GM10847 (cell line): ENCODE results near the gene CYTH4.

Experiments
- POLR2A ChIP-seq: IDR thresholded peaks from 2 replicates; pipeline ENCODE4 v1.6.1; 2011; ENCODE audit not compliant: insufficient read length; ENCODE audit errors: extremely low read depth

The CYTH4 gene

DNA sequence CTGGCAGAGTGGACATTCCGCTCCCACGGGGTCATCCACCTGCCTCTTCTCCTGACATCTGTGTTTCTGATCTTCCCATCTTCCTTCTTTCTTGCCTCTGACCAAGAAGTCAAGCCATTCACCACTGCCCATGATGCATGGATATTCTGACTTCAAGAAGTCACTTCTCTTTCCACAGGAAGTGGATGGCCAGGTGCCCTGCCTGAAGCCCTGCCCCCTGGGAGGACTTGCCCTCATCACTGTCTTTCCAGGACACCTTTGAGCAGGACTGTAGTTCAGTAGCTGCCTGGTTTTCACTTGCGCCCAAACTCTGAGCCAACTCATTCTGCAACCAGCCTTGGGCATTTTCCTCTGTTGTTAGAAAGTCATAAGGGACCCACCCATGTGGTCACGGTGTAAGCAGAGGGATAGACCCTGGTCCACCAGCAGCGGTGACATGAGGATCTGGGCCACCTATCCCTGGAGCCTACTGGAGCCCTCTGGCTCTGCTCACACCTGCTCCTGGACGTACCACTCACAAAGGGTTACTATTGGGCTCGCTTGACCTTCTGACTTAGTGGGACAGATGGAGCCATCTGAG, 6.9 kb downstream of the CYTH4 start:
- TF ChIP-seq POLR2A = no peak

DNA sequence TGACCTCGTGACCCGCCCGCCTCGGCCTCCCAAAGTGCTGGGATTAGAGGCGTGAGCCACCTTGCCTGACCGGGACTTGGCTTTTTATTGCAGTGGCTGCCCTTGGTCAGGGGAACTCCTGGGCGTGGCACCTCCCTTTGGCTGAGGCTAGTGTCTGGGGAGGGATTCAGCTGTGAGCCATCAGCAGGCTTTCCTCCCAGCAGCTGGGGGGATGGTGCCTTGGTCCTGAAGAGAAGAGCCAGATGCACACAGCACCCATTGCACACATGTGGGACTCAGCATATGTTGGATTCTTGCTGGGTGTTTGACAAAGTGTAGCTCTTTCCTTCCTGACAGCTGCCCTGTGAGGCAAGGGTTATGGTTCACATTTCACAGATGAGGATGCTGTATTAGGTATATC, 8.4 kb downstream of the CYTH4 start:
- no peak for TF ChIP-seq POLR2A

DNA sequence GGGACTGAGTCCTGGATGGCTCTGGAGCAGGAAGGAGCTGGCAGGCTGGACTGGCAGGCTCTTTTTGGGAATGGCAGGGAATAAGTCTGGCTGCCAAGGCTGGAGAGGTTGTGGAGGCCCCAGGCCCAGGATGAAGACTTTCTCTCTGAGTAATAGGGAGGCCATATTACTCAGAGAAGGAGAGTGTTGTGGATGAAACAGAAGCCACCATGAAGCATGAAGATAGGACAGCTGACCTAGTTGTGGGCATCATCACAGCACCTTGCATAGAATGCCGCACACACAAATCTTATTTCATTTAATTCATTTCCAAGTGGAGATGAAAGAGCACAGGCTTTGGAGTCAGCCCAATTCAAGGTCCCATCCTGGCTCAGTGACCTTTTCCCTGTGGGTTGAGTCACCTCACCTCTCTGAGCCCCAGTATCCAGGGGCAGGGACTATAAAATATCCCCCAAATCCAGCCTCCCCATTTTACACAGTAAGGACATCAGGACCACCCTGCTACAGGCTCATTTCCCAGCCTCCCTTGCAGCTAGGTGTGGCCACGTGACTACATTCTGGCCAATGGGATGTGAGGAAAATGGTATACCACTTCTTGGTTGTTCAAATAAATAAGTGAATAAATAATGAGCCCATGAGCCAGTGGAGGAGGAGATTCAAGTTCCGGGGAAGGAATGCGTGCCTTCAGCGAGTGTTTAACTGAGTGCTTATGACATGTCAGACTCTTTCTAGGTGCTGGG, 9.4 kb downstream of the CYTH4 start:
- TF ChIP-seq POLR2A = no peak

DNA sequence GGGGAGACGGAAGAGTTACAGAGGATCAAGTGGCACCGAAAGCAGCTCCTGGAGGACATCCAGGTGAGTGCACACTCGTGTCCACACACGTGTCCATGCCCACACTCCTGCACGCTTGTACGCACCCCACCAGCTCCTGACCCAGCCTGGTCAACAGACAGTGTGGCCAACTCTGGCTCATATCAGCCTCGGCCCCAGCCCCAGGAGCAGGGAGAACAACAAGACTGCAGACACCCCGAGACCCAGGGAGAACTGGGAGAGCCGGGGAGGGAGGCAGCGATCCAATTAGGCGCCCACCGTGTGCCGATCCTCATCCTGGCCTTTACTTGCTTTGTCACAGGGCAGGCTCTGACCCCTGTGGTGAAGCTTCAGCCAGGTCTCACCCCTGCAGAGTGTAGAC, 10.3 kb downstream of the CYTH4 start:
- TF ChIP-seq POLR2A = no peak

GRCh38 chr22:37293172-37293571, 10.9 kb downstream of the CYTH4 start:
- TF ChIP-seq POLR2A = no peak

DNA sequence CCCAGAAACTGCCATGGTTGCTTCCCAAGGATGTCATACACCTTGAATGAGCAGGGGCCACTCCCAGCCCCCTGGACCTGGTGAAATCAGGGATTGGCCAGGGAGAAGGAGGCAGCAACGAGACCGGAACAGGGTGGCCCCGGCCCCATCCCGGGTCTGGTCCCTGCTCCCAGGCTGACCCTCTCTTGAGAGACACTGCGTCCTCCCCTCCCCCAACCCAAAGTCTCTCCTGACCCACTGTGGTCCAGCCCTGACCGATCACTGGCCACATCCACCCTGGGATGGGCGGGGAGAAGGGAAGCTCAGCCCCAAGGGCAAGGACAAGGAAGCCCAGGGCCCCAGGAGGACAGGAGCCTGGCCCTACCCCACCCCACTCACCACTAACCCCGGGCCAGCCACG, 12.4 kb downstream of the CYTH4 start:
- no peak for TF ChIP-seq POLR2A

- TF ChIP-seq POLR2A = no peak
Observed at GRCh38 chr22:37295213-37295886, 13.0 kb downstream of the CYTH4 start.

DNA sequence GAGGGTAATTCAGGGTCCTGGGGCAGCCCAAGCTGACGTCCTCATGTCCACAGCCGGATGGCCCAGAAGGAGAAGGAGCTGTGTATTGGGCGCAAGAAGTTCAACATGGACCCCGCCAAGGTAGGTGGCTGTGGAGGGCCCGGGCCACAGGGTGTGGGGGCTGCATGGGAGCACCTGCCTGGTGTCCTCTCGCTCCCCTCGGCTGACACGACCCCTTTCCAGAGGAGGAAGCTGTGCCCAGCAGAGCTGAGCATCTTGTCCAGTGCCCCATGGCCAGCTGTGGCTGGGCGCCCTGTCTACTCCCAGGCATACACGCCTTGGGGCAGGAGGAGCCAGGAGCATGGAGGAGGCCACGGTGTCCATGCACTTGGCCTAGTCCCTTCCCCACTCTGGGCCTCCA, 13.6 kb downstream of the CYTH4 start:
- no peak for TF ChIP-seq POLR2A

DNA sequence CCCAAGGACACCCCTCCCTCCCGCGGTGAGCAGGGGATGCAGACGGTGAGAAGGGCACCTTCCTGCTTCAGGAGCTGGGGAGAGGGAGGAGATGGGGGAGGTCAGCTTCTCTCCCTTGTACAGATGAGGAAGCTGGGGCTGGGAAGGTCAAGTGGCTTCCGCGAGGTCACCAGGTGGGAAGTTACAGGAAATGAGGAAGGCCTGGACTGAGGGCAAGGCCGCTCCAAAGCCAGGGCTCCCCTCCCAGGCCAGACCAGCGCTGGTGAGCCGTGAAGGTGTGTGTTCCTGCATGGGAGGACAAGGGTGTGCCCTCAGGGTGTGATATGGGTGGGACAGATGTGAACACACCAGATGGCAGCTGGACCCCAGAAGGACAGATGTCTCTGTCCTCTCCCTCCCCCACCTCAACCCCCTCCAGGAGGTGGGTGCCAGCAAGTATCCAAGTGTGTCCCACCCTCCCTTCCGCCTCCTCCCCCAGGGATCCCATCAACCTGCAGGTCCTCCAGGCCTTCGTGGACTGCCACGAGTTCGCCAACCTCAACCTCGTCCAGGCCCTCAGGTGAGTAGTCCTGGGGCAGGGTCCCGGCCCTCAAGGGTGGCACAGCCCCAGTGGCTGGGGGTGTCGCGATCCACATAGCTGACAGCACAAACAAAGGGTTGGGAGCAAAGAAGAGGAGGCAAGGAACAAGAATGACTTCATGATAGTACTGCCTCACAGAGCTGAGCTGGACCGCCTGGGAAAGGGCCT, 16.6 kb downstream of the CYTH4 start:
- no peak for TF ChIP-seq POLR2A

GRCh38 chr22:37299969-37300509, 17.7 kb downstream of the CYTH4 start:
- no peak for TF ChIP-seq POLR2A

- TF ChIP-seq POLR2A = no peak
Observed at GRCh38 chr22:37300551-37301017, 18.3 kb downstream of the CYTH4 start.

DNA sequence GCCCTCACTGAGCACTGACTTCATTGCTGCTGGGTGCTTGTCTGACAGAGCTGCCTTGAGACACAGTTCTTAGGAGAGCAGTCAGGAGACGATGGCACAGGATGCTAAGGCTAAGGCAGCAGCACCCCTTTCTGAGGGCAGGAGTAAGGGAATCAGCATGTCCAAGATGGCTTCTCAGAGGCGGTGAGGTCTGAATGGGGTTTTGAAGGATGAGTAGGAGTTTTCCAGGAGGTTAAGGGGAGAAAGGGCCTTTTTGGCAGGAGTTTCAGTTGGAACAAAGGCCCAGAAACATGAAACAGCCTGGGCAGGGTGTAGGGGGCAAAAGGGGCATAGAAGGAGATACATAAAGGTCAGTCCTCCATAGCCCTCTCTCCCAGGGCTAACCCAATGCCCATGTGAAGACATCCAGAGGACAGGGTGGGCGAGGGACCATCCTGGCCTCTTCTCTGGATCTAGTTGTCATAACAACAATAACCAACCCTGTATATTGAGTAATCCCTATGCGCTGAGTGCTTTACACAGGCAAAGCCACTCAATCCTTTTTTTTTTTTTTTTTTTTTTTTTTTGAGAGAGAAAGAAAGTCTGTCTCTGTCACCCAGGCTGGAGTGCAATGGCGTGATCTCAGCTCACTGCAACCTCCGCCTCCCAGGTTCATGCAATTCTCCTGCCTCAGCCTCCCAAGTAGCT, 19.0 kb downstream of the CYTH4 start:
- TF ChIP-seq POLR2A = no peak

DNA sequence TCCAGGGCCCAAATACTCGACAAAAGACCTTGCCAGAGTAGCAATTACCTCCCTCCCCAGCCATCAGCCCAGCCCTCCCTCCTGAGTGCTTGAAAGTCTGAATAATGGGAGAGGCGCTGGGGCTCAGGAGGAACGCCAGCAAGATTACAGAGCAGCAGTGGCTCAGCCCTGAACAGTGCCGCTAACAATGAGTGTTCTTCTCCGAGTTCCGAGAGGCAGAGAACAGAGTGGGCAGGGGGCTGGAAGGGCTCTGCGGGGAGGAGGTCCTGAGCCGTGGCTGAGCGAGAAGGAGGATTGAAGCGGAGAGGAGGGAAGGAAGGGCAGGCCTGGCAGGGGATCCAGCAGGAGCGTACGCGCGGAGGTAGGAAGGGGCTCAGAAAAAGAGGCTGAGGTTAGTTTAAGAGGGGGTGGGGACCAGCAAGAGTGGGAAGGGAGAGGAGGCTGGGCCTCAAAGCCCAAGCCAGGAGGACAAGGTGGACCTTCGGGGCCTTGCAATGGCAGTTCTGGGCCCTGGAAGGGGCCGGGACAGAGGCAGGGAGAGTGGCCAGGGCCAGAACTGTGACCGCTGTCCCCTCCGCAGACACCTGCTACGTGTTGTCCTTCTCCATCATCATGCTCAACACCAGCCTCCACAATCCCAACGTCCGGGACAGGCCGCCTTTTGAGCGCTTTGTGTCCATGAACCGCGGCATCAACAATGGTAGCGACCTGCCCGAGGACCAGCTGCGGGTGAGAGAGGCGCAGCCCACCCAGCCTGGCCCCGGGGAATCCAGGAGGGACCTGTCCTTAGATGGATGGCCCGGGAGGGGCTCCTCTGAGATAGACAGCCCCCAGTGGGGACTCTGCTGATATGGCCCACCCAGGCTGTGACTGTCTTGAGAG, 20.6 kb downstream of the CYTH4 start:
- TF ChIP-seq POLR2A = no peak

DNA sequence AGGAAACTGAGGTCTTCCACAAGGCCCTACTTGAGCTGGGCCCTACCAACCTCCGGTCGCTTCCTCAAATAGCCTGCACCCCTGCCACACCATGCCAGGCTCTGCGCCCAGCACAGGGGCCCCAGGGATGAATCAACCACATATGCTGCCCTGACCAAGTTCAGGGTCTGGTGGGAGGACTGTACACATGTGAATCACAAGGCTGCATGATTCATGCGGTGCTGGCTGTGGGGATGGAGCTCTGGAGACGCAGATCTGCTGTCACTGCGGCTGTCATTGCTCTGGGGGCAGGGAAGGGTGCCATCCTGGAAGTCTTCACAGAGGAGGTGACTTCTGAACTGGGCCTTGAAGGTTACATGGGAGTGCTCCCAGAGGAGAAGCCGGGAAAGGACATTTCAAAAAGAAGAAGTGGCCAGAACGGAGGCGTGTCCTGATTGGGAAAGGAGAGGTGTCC, 21.5 kb downstream of the CYTH4 start:
- TF ChIP-seq POLR2A = no peak
